GM12874 (cell line): ENCODE results near the gene SSH3.

Experiments
- CTCF ChIP-seq: IDR thresholded peaks from 2 replicates; pipeline ENCODE4 v1.5.1; 2011; ENCODE audit warnings: low read depth, mild to moderate bottlenecking, control low read depth, low read length, moderate library complexity; ENCODE audit not compliant: insufficient read depth

SSH3 gene

GRCh38 chr11:67357831-67358670, 54.7 kb downstream of the SSH3 start:
- no peak for TF ChIP-seq CTCF
